ENCODE measurements around the gene LYZL6.

- no peak for TF ChIP-seq CTCF (IDR thresholded peaks at IDR 0.05; ENCODE audit: borderline replicate concordance, extremely low read depth, low read length, poor library complexity, severe bottlenecking)
- no peak for TF ChIP-seq EZH2 (IDR thresholded peaks at IDR 0.05; ENCODE audit: borderline replicate concordance, low read depth, low read length, severe bottlenecking)
Observed at GRCh38 chr17:35988164-35988563, 44.7 kb upstream of the LYZL6 start.
